ENCODE results near the gene METRNL.

METRNL gene

DNA sequence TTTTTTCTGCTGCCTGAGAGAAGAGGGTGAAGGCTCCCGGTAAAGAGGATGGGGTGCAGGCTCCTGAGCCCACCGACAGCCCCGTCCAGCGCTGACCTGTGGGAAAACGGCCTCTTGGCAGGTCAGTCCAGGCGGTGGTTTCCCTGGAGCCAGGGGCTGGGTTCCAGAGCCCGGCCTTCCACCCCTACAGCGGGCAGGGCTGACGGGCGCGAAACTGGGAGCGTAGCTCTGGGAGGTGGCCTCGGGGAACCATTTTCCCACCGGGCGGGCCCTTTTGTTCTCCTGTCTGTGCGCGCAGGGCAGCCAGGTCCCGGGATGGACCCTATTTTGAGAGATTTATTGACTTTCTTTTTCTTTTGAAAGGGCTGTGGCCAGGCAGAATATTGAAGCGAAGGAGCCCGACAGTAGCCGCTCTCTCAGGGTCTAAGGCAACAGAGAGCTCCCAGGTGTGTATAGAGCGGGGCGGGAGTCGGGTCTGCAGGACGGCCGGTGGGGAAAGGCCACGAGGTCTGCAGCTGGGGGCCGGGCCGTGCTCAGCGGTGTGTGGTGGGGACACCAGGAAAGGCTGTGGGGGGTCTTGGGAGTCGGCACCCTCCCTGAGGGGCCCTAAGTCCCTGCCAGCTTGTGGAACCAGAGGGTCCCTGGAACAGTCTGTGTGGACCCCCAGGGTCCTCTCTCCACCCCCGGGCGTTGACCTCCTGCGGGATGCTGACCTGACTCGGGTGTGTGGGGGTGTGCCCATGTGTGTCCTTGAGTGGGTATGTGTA is 32.3 kb downstream of the METRNL start:
- H3K27ac ChIP-seq: no peak overlapping the region

DNA sequence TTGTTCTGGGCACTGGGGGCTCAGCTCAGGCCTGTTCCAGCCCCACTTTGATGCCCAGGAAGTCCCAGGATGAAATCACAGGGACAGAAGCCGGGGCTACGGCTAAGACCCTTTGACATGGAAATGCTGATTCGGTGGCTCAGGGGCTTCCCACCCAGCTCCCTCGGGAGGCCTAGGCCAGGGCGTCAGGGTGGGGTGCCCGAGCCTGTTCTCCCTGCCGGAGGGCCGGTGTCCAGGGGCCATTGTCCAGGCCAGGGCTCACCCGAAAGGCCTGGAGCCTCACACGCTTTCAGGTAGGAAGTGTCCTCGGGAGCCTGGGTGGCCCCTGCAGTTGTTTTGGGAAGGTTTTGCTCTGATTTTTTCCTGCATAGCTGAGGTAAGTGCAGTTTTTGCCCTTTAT is 34.0 kb downstream of the METRNL start:
- H3K27me3 ChIP-seq: peaks cover 0 to 46% (median 26%) of the 10 kb centered on the region in 11 experiments; a peak in 15 of 22 replicates
- peaks cover 14 to 32% (median 26%) of the 10 kb centered on the region in 10 experiments for H3K4me1 ChIP-seq
- H3K36me3 ChIP-seq: no peaks in the 10 kb centered on the region
- TF ChIP-seq Cebpa-rat (IDR thresholded peaks at IDR 0.05): no peak
- no peak overlapping the region for H3K27ac ChIP-seq
- no peak overlapping the region for H3K4me3 ChIP-seq
- H3K9me3 ChIP-seq (replicated peaks in 1 of 11): peaks cover 0 to 4% (median 0%) of the 10 kb centered on the region in 11 experiments; a peak in 2 of 22 replicates
- H3K9ac ChIP-seq: 0 out of 22 replicates have a peak overlapping the region, but pooled peaks of 1 of the 11 experiments have one; percentile 29
- peaks cover 0 to 26% (median 0%) of the 10 kb centered on the region in 11 experiments; a peak in 1 of 22 replicates for H4K20me1 ChIP-seq
- H3K4me2 ChIP-seq: no peak overlapping the region

More for the DNA sequence above, 32.3 kb downstream of the METRNL start:
- Histone ChIP-seq H4K20me1 (peaks cover 0 to 27% (median 0%) of the 10 kb centered on the region in 11 experiments; a peak in 2 of 22 replicates), H3K27me3 (peaks cover 0 to 37% (median 22%) of the 10 kb centered on the region in 11 experiments; a peak in 14 of 22 replicates), H3K4me2 (no peak overlapping the region), H3K4me3 (no peak overlapping the region), H3K9me3 (replicated peaks in 1 of 11) (peaks cover 0 to 4% (median 0%) of the 10 kb centered on the region in 11 experiments; a peak in 2 of 22 replicates), H3K4me1 (peaks cover 11 to 23% (median 19%) of the 10 kb centered on the region in 10 experiments; a peak in 19 of 20 replicates), H3K9ac (no peak overlapping the region), H3K36me3 (no peaks in the 10 kb centered on the region)
- no peak for TF ChIP-seq Cebpa-rat (IDR thresholded peaks at IDR 0.05)

DNA sequence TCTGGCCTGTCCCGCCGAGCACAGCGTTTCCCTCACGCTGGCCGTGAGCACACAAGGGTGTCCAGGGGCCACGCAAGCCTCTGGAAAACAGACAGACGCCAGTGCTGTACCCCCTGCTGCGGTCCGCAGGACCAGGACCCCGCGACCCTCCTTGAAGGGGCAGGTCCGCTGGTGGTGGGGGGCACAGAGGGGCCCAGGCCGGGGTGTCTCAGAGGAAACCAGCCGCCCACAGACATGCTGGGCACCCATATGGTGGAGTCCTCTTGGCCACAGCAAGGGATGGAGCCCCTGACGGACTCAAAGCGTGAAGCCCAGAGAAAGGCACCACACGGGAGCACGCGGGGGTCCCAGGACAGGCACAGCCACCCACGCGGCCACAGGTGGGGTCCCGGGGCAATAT is 34.4 kb downstream of the METRNL start:
- no peaks in the 10 kb centered on the region; a peak in 2 of 22 replicates for H3K9me3 ChIP-seq (replicated peaks in 1 of 11)
- H3K27ac ChIP-seq: no peak overlapping the region
- peaks cover 0 to 50% (median 30%) of the 10 kb centered on the region in 11 experiments; a peak in 16 of 22 replicates for H3K27me3 ChIP-seq
- peaks cover 18 to 36% (median 30%) of the 10 kb centered on the region in 10 experiments for H3K4me1 ChIP-seq
- H3K4me2 ChIP-seq: no peak overlapping the region
- no peak for TF ChIP-seq Cebpa-rat (IDR thresholded peaks at IDR 0.05)
- H4K20me1 ChIP-seq: peaks cover 0 to 30% (median 0%) of the 10 kb centered on the region in 11 experiments; a peak in 2 of 22 replicates
- H3K36me3 ChIP-seq: no peaks in the 10 kb centered on the region
- H3K9ac ChIP-seq: no peak overlapping the region
- H3K4me3 ChIP-seq: no peak overlapping the region

DNA sequence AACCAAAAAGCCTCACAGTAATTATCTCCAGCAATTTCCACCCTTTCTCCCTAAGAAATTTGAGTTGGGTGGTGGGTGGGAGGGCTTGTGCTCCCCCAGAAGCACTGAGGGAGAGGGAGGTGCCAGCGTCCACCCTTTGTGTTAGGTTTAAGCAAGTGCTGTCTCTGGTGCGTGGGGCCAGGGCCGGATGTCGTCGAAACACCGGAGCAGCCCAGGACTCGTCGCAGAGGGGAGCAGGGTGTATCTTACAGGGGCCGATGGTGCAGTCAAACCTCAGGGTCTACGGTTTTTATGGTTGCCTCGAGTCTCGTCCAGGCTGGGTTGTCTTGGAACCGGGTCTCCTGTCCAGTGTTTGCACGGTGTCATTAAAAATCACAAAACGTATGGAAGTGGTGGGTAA is 35.3 kb downstream of the METRNL start:
- Histone ChIP-seq H3K4me3 (no peak overlapping the region), H3K27ac (no peak overlapping the region), H4K20me1 (peaks cover 0 to 28% (median 0%) of the 10 kb centered on the region in 11 experiments; a peak in 2 of 22 replicates), H3K9me3 (replicated peaks in 1 of 11) (no peaks in the 10 kb centered on the region), H3K4me1 (peaks cover 27 to 45% (median 39%) of the 10 kb centered on the region in 10 experiments), H3K4me2 (0 out of 22 replicates have a peak overlapping the region, but pooled peaks of 1 of the 11 experiments have one; percentile 57), H3K27me3 (peaks cover 0 to 54% (median 36%) of the 10 kb centered on the region in 11 experiments; a peak in 17 of 22 replicates), H3K9ac (no peak overlapping the region), H3K36me3 (no peaks in the 10 kb centered on the region)
- TF ChIP-seq Cebpa-rat (IDR thresholded peaks at IDR 0.05): no peak

DNA sequence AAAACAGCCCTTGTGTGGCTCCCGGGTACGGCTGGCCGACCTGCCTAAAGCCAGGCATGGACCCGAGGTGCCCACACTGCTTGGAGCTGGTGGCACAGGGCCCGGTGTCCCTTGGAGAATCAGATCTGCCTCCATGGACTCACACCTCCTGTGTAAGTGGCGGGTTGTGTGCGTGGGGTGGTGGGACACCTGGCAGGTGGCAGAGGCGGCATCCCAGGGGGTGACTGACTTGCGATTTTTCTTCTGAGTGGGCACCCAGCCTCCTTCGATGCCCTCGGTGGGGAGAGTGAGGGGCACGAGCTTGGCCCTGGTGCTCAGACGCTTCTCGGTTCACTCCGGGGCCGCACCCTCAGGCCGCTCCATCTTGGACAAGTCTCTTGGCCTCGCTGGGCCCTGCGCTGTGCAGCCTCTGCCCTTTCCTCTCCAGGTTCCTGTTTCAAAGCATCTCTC is 35.8 kb downstream of the METRNL start:
- peaks cover 0 to 23% (median 0%) of the 10 kb centered on the region in 11 experiments; a peak in 2 of 22 replicates for H4K20me1 ChIP-seq

DNA sequence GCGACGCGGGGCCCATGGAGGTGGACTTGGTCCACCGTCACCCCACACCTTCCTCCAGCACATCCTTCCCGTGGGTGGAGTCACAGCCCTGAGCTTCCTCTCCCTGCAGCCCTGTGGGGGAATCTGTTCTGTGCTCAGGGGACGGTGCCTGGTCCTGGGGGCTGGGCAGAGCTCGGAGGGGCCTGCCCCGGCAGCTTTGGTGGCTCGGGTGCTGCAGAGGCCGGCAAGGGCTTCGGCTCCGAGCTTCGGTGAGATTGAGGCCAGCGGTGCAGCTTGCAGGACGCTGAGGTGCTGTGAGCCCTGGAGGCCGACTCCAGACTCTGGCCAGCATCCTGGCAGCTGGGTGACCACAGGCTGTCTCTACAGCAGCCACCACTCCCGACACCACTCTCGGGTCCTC is 36.4 kb downstream of the METRNL start:
- no peak for TF ChIP-seq Cebpa-rat (IDR thresholded peaks at IDR 0.05)
- no peak overlapping the region for H3K27ac ChIP-seq
- H3K9me3 ChIP-seq (replicated peaks in 1 of 11): no peaks in the 10 kb centered on the region
- H4K20me1 ChIP-seq: peaks cover 0 to 22% (median 0%) of the 10 kb centered on the region in 11 experiments; a peak in 2 of 22 replicates
- no peaks in the 10 kb centered on the region for H3K36me3 ChIP-seq
- peaks cover 6 to 61% (median 43%) of the 10 kb centered on the region in 11 experiments; a peak in 20 of 22 replicates for H3K27me3 ChIP-seq
- peak overlapping the region; percentile 18 to 72 (median 58); a peak in 21 of 22 replicates for H3K4me2 ChIP-seq
- no peak overlapping the region for H3K4me3 ChIP-seq
- H3K4me1 ChIP-seq: peaks cover 35 to 52% (median 47%) of the 10 kb centered on the region in 10 experiments
- H3K9ac ChIP-seq: no peak overlapping the region

More for the DNA sequence above, 35.8 kb downstream of the METRNL start:
- peak overlapping the region in 10 of 11 experiments; percentile 24 to 72 (median 61); a peak in 17 of 22 replicates for H3K4me2 ChIP-seq
- H3K36me3 ChIP-seq: no peaks in the 10 kb centered on the region
- no peak overlapping the region for H3K27ac ChIP-seq
- no peaks in the 10 kb centered on the region for H3K9me3 ChIP-seq (replicated peaks in 1 of 11)
- H3K9ac ChIP-seq: no peak overlapping the region
- H3K4me3 ChIP-seq: no peak overlapping the region
- no peak for TF ChIP-seq Cebpa-rat (IDR thresholded peaks at IDR 0.05)
- H3K4me1 ChIP-seq: peaks cover 29 to 46% (median 41%) of the 10 kb centered on the region in 10 experiments
- H3K27me3 ChIP-seq: peaks cover under 1 to 55% (median 37%) of the 10 kb centered on the region in 11 experiments; a peak in 19 of 22 replicates

DNA sequence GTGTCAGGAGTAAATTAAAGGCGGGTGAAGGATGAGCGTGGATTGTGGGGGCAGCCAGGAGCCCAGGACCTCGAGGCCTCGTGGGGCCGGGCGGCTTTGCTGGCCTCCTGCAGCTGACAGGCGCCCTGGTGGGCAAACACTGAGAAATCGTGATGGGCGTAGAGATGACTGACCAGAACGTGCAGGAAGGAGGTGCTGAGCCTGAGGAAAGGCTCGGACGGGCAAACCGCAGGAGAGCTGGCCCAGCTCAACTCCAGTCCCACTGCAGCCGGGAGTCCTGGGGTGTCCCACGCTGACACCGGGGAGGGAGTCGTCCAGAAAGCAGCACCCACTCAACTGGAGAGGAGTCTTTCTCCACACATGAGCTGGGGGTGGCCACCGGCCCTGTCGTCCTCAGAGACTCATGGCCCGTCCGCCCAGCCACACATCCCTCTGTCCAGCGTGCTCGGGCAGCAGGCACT is 36.9 kb downstream of the METRNL start:
- H4K20me1 ChIP-seq: peaks cover 0 to 22% (median 0%) of the 10 kb centered on the region in 11 experiments; a peak in 2 of 22 replicates

DNA sequence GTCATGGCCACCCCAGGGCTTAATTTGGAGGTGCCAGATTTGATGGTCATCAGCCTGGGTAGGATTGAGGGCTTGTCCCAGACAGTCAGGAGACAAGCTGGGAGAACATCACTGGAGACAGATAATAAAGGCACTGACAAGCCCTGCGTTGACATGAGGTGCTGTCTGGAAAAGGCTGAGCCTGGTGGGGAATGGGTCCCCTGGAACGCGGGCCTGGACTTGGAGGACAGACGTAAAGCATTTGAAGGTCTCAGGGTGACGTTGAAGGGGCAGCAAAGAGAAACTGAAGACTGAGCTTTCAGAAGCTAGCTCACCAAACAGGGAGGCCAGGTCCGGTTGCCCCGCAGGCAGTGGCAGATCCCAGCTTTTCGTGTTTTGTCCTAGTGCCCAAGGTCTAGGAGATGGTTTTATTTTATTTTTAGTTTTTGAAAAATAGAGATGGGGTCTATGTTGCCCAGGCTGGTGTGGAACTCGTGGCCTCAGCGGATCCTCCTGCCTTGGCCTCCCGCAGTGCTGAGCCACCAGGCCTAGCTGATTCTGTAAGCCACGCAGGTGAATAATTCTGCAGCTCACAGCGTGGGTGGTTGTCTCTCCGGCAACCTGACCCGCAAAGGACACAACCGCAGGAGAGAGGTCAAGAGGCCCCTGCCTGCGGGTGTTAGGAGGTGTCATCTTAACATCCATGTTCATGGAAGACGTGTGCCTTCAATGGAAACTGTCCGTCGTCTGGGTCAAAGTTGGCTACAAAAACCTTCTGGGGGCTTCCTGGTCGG is 37.6 kb downstream of the METRNL start:
- Histone ChIP-seq H3K27me3 (peaks cover 12 to 61% (median 45%) of the 10 kb centered on the region in 11 experiments), H3K4me1 (peaks cover 40 to 55% (median 48%) of the 10 kb centered on the region in 10 experiments), H3K9ac (no peak overlapping the region), H4K20me1 (peaks cover 0 to 22% (median 0%) of the 10 kb centered on the region in 11 experiments; a peak in 2 of 22 replicates), H3K4me2 (peak overlapping the region in 8 of 11 experiments; percentile 72 to 89 (median 84); a peak in 15 of 22 replicates), H3K9me3 (replicated peaks in 1 of 11) (no peaks in the 10 kb centered on the region), H3K36me3 (no peaks in the 10 kb centered on the region), H3K27ac (no peak overlapping the region), H3K4me3 (no peak overlapping the region)
- TF ChIP-seq Cebpa-rat (IDR thresholded peaks at IDR 0.05): no peak

More for the DNA sequence above, 36.9 kb downstream of the METRNL start:
- Histone ChIP-seq H3K9ac (no peak overlapping the region), H3K4me2 (peak overlapping the region; percentile 18 to 72 (median 58); a peak in 21 of 22 replicates), H3K4me3 (no peak overlapping the region), H3K9me3 (replicated peaks in 1 of 11) (no peaks in the 10 kb centered on the region), H3K27me3 (peaks cover 6 to 61% (median 45%) of the 10 kb centered on the region in 11 experiments; a peak in 20 of 22 replicates), H3K4me1 (peaks cover 35 to 52% (median 48%) of the 10 kb centered on the region in 10 experiments), H3K27ac (no peak overlapping the region), H3K36me3 (no peaks in the 10 kb centered on the region)
- no peak for TF ChIP-seq Cebpa-rat (IDR thresholded peaks at IDR 0.05)

All from BLaER1 treated with 17β-estradiol and CSF1 and Interleukin-3, amounts not matched to agents 10 nM and 100 nM (cell line).